Esophagus squamous epithelium (tissue), 5 donors: ENCODE results near the gene NCAPH2. TPM values are rescaled to one million over a fixed set of nuclear protein-coding genes. Genes with fewer than 3 reads are reported as not detected.
"Not testable (repeated sequence)": the region's sequence is repeated elsewhere in the genome, so short reads cannot be mapped to it uniquely, and the experiment has no call there.

Experiments used
- DNase-seq: peaks from one replicate; lab custom pipeline; 2025; lab: John Stamatoyannopoulos, UW
- H3K27ac ChIP-seq, 4 donors: fragments of 200-600 bp; sonication (generic); one replicate each; pipeline ENCODE4 v1.5.1; 2016 to 2019; ENCODE audit warnings: mild to moderate bottlenecking in 1 of 4
- H3K27me3 ChIP-seq, 4 donors: fragments of 200-600 bp; sonication (generic); 1 replicate in 3 of 4; 2 replicates in 1 of 4; pipeline versions ENCODE4 v1.5.1 to v1.6.0; 2017 to 2021; ENCODE audit warnings: antibody characterized with exemption in 1 of 4
- H3K36me3 ChIP-seq, 3 donors: fragments of 200-600 bp; sonication (generic); one replicate each; pipeline ENCODE4 v1.5.1; 2016 to 2019
- H3K4me1 ChIP-seq, 3 donors: fragments of 200-600 bp; sonication (generic); one replicate each; pipeline ENCODE4 v1.5.1; 2017 to 2019
- H3K4me3 ChIP-seq, 4 donors: fragments of 200-600 bp; sonication (generic); 1 replicate in 3 of 4; 2 replicates in 1 of 4; pipeline ENCODE4 v1.5.1; 2016 to 2019; ENCODE audit warnings: mild to moderate bottlenecking in 2 of 4, moderate library complexity in 1 of 4
- H3K9me3 ChIP-seq, 3 donors: fragments of 200-600 bp; sonication (generic); one replicate each; pipeline ENCODE4 v1.5.1; 2016 to 2019
- CTCF ChIP-seq, 6 experiments: fragments of 450-650 bp in 4 of 6; fragments of 200-600 bp in 2 of 6; sonication (generic) in 2 of 6; IDR thresholded peaks; one replicate each; pipeline ENCODE4 v1.5.1; 2016 to 2019; ENCODE audit warnings: antibody characterized with exemption in 6 of 6, mild to moderate bottlenecking in 4 of 6, moderate library complexity in 4 of 6
- POLR2A ChIP-seq, 4 donors: fragments of 450-650 bp; IDR thresholded peaks; one replicate each; pipeline ENCODE4 v1.6.1; 2017; ENCODE audit warnings: antibody characterized with exemption in 4 of 4, mild to moderate bottlenecking in 4 of 4, moderate library complexity in 3 of 4
- WGBS, 2 donors: methylation state at CpG; one replicate each; pipeline ENCODE4 v1.1.5; 2018; 5-methylcytosine and 5-hydroxymethylcytosine counted together
- intact Hi-C: fragments of 100-400 bp; cut with DNase I; formaldehyde crosslinking; loops from one replicate; pipeline ENCODE4 v1.15.0; 2022
- total RNA-seq, 4 donors: library from RNA; depleted of rRNA; stranded (reverse); fragments of >200 nt; gene quantifications; one replicate each; pipeline ENCODE4 v1.1.0, GENCODE V29; 2016
- donor health status: DM: yes; HTN: yes; CAD: no.

The NCAPH2 gene
- total RNA-seq, 4 donors from 2014 or later: 30.2 to 42.6 (median 38.5) TPM

- Histone ChIP-seq H3K27me3 (no peaks in the 10 kb centered on the region), H3K4me3 (no peak overlapping the region), H3K36me3 (peaks cover 18 to 81% (median 23%) of the 10 kb centered on the region in 3 donors), H3K9me3 (no peaks in the 10 kb centered on the region), H3K27ac (no peak overlapping the region), H3K4me1 (peaks cover 0 to 10% (median 0%) of the 10 kb centered on the region in 3 donors)
- TF ChIP-seq CTCF (IDR thresholded peaks at IDR 0.05): no peak
- TF ChIP-seq POLR2A (IDR thresholded peaks at IDR 0.05): no peak
- 43% methylated on average over 2 of the region's 16 CpGs; no CpG with 5 or more reads in 1 of the 2 donors for WGBS, 2 donors
- DNase-seq: no peak
- intact Hi-C loops: no loop called here
Observed at GRCh38 chr22:50516891-50517290, 8.9 kb downstream of the NCAPH2 start.

GRCh38 chr22:50517495-50518260 lies 9.7 kb downstream of the NCAPH2 start:
- peaks cover 0 to 7% (median 0%) of the 10 kb centered on the region in 3 donors for H3K4me1 ChIP-seq
- H3K36me3 ChIP-seq: peaks cover 24 to 81% (median 31%) of the 10 kb centered on the region in 3 donors
- no peak overlapping the region for H3K4me3 ChIP-seq
- no peaks in the 10 kb centered on the region for H3K9me3 ChIP-seq
- WGBS, 2 donors: 86 to 88% methylated on average over 6 to 8 of the region's 20 CpGs
- no peak for DNase-seq
- TF ChIP-seq CTCF (IDR thresholded peaks at IDR 0.05) (no peak), POLR2A (IDR thresholded peaks at IDR 0.05) (no peak)
- H3K27ac ChIP-seq: no peak overlapping the region
- intact Hi-C loops: no loop called here
- H3K27me3 ChIP-seq: no peaks in the 10 kb centered on the region

- Histone ChIP-seq H3K36me3 (peaks cover 33 to 82% (median 41%) of the 10 kb centered on the region in 3 donors), H3K4me1 (peaks cover 0 to 13% (median 2%) of the 10 kb centered on the region in 3 donors), H3K27ac (no peak overlapping the region), H3K4me3 (no peak overlapping the region), H3K9me3 (no peaks in the 10 kb centered on the region), H3K27me3 (no peaks in the 10 kb centered on the region)
- intact Hi-C loops: no loop called here
- WGBS, 2 donors: 77 to 100% methylated on average over 1 to 3 of the region's 7 CpGs
- DNase-seq: no peak
- no peak for TF ChIP-seq POLR2A (IDR thresholded peaks at IDR 0.05)
- TF ChIP-seq CTCF (IDR thresholded peaks at IDR 0.05): no peak
Observed at GRCh38 chr22:50518606-50519005, 10.6 kb downstream of the NCAPH2 start.

- intact Hi-C loops: no loop called here
- Histone ChIP-seq H3K4me1 (peaks cover 4 to 19% (median 7%) of the 10 kb centered on the region in 3 donors), H3K27me3 (no peaks in the 10 kb centered on the region), H3K36me3 (peaks cover 39 to 87% (median 42%) of the 10 kb centered on the region in 3 donors), H3K9me3 (no peaks in the 10 kb centered on the region), H3K27ac (no peak overlapping the region), H3K4me3 (no peak overlapping the region)
- WGBS, 2 donors: no CpG with 5 or more reads among the region's 8 CpGs
- TF ChIP-seq POLR2A (IDR thresholded peaks at IDR 0.05) (no peak), CTCF (IDR thresholded peaks at IDR 0.05) (no peak)
- DNase-seq: no peak
Observed at GRCh38 chr22:50519151-50519550, 11.1 kb downstream of the NCAPH2 start.

GRCh38 chr22:50520184-50520583 lies 12.2 kb downstream of the NCAPH2 start:
- Histone ChIP-seq H3K36me3 (peaks cover 39 to 81% (median 42%) of the 10 kb centered on the region in 3 donors), H3K4me1 (peaks cover 15 to 29% (median 15%) of the 10 kb centered on the region in 3 donors)
- 97% methylated on average over 8 of the region's 8 CpGs for WGBS, 2 donors
- H3K9me3 ChIP-seq, H3K4me3 ChIP-seq, H3K27ac ChIP-seq, H3K27me3 ChIP-seq, DNase-seq: not testable (repeated sequence)
- intact Hi-C loops: loop anchor here (10.0 kb wide), 1 partner anchor 95 kb away; no protein-coding TSS in a partner anchor
